Measurements from ENCODE around the gene AZU1. TPM values are rescaled to one million over a fixed set of nuclear protein-coding genes. Genes with fewer than 3 reads are reported as not detected.

The AZU1 gene
- total RNA-seq: not detected in 2 replicates

GRCh38 chr19:827710-828321 is at the start of gene AZU1:
AZU1 (plus strand) TSS chr19:827837; CDS start chr19:827847, 10 bp downstream.
- DNase-seq: no peak

GRCh38 chr19:778910-779653 is 48.6 kb upstream of the AZU1 start:
- DNase-seq: peak; percentile 75

- no peak for DNase-seq
Measured at GRCh38 chr19:780935-781334, 46.7 kb upstream of the AZU1 start.

- no peak for DNase-seq
Measured at GRCh38 chr19:781800-782184, 45.8 kb upstream of the AZU1 start.

- peak; percentile 75 for DNase-seq
Measured at GRCh38 chr19:782185-782877, 45.3 kb upstream of the AZU1 start.

- DNase-seq: peak; percentile 91
Measured at GRCh38 chr19:782878-783668, 44.6 kb upstream of the AZU1 start.

- DNase-seq: no peak
Measured at GRCh38 chr19:784541-784940, 43.1 kb upstream of the AZU1 start.

GRCh38 chr19:787536-787935 is 40.1 kb upstream of the AZU1 start:
- no peak for DNase-seq

GRCh38 chr19:788686-788982 is 39.0 kb upstream of the AZU1 start:
- DNase-seq: no peak

GRCh38 chr19:788983-789700 is 38.5 kb upstream of the AZU1 start:
- peak; percentile 84 for DNase-seq

GRCh38 chr19:789701-790060 is 38.0 kb upstream of the AZU1 start:
- no peak for DNase-seq

- DNase-seq: no peak
Measured at GRCh38 chr19:791007-791566, 36.5 kb upstream of the AZU1 start.

GRCh38 chr19:791567-792305 is 35.9 kb upstream of the AZU1 start:
- no peak for DNase-seq

GRCh38 chr19:792306-792885 is 35.2 kb upstream of the AZU1 start:
- DNase-seq: peak; percentile 45

- DNase-seq: no peak
Measured at GRCh38 chr19:793806-794205, 33.8 kb upstream of the AZU1 start.

- no peak for DNase-seq
Measured at GRCh38 chr19:795073-795611, 32.5 kb upstream of the AZU1 start.

GRCh38 chr19:795691-796581 is 31.7 kb upstream of the AZU1 start:
- no peak for DNase-seq

- DNase-seq: peak; percentile 100
Measured at GRCh38 chr19:796692-797527, 30.7 kb upstream of the AZU1 start, which contains the start of gene PTBP1. PTBP1 (plus strand) TSS chr19:797452; CDS start chr19:797498, 46 bp downstream.

All from dermis blood vessel endothelial cell (primary cell).